Lung microvascular endothelial cell (primary cell): ENCODE measurements around the gene TAS2R43. TPM values are rescaled to one million over a fixed set of nuclear protein-coding genes. Genes with fewer than 3 reads are reported as not detected.
"Not testable (repeated sequence)": the region's sequence is repeated elsewhere in the genome, so short reads cannot be mapped to it uniquely, and the experiment has no call there.

Source experiments
- DNase-seq, 2 donors: peaks; one replicate each; pipeline versions ENCODE4 v3.0.0 to v3.0.0-alpha.2; 2010; ENCODE audit warnings: low read depth in 2 of 2
- total RNA-seq: library from RNA; depleted of rRNA; stranded (reverse); fragments of >200 nt; gene quantifications from 2 replicates; pipeline ENCODE4 v1.2.1, GENCODE V29; 2014

TAS2R43 gene
- 0.65 and 0.99 TPM in 2 replicates for total RNA-seq

DNA sequence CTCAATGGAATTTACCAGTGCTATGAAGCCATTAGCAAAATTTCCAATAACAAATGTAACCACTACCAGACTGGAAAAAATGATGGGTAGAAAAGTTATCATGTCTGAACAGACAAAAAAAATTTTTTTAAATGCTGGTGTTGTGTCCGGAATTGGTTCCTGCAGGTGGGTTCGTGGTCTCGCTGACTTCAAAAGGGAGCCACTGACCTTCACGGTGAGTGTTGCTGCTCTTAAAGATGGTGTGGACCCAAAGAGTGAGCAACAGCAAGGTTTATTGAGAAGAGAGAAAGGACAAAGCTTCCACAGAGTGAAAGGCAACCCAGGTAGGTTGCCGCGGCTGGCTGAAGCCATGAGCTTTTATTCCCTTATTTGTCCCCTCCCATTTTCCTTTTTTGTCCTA lies at the start of gene TAS2R43:
TAS2R43 (minus strand) TSS at position 186 of the 400 bp plus-strand sequence; CDS start at position 102, 84 bp downstream.
- no peak for DNase-seq

GRCh38 chr12:11136075-11136474 lies 44.0 kb upstream of the TAS2R43 start:
- no peak for DNase-seq

DNA sequence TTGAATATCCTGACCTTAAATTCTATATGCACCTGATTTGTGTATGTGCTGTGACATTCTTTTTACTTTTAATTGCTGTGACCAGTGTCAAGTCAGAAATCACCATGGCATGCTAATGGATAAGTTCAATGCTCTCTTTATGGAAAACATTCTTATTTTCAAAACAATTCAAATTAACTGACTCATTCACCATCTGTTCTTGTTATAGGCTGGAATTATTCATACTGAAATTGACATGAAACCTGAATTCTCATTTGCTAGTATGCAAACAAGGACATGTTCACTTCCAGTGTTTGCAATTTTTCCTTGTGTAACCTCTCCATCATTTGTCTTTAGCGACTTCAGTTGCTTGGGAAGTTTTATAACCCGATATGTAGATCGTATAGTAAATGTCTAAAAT lies 42.2 kb upstream of the TAS2R43 start, which contains the start of gene TAS2R30:
TAS2R30 (minus strand) TSS at position 340 of the 400 bp plus-strand sequence. CDS start 400 bp downstream, outside the sequence.
- no peak for DNase-seq

GRCh38 chr12:11133816-11134215 lies 41.7 kb upstream of the TAS2R43 start:
- DNase-seq, result peak in 1 of 2 donors; percentile 25

- no peak for DNase-seq
These were observed 41.0 kb upstream of the TAS2R43 start for GRCh38 chr12:11133162-11133561.

DNA sequence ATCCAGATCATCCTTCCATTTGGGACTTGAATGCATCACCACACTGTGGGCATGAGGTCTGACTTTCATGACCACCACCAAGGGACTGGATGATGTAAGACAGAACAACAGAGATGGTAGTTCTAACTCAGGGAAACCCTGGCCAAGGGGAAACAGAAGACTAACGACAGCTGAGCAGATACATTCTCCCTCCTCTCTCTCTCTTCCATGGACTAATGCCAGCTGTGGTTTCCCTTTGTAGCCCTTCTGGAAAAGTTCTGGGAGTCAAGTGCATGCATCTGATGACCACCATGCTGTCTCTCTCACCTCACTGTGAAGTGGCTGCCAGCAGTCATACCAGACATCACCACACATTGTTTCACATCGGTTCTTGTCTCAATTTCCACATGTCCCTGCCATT lies 38.9 kb upstream of the TAS2R43 start:
- peak in 1 of 2 donors; percentile 83 for DNase-seq

GRCh38 chr12:11130382-11130781 lies 38.3 kb upstream of the TAS2R43 start:
- no peak for DNase-seq

GRCh38 chr12:11114130-11114529 lies 22.0 kb upstream of the TAS2R43 start:
- DNase-seq, result not testable (repeated sequence)

GRCh38 chr12:11111213-11111612 lies 19.1 kb upstream of the TAS2R43 start:
- DNase-seq, result not testable (repeated sequence)

GRCh38 chr12:11108862-11109261 lies 16.7 kb upstream of the TAS2R43 start:
- DNase-seq, result no peak

- DNase-seq, result no peak
These were observed 15.6 kb upstream of the TAS2R43 start for GRCh38 chr12:11107719-11108118.

DNA sequence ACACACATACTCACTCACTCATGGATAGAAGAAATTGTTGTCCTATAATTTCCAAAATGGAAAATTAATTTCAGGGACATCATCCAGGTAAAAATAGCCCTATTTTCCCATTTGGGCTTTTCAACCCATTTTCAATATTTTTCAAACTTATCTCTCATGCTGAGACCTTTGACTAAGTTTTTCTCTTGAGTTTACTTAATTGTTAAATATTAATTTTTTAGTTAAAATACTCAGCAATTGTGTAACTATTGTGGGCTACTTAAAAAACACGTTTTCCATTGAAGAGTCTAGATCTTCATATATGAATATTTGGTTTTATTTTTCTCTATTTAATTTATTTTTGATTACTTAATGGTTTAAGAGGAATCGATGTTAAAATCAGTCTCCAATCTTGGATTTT lies 14.2 kb upstream of the TAS2R43 start:
- DNase-seq, result no peak

DNA sequence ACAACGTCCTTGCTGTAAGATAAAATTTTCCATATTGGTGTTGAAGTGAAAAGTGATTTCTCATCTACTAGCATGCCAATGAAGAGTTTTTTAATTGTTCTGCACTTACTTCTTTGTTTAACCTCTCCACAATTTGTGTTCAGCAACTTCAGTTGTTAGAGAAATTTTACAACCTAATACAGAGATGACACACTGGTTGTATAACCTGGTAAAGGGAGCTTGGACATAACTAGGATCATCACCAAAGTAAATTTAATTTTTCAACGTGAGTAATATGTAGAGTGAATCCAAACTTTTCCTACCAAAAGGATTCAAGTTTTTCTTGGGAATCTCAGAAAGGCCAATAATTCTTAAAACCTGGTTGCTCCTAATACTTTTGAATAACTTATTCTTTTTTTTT lies 13.4 kb upstream of the TAS2R43 start:
- no peak for DNase-seq

- not testable (repeated sequence) for DNase-seq
These were observed 2.8 kb upstream of the TAS2R43 start for GRCh38 chr12:11094910-11095309.

DNA sequence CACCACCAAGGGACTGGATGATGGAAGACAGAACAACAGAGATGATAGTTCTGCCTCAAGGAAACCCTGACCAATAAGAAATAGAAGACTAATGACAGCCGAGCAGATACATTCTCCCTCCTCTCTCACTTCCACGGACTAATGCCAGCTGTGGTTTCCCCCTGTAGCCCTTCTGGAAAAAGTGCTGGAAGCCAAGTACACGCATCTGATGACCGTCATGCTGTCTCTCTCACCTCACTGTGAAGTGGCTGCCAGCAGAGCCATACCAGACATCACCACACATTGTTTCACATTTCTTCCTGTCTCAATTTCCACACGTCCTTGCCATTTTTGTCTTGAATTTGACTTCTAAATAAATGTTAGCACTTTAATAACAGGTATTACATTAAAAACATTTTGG lies 2.9 kb downstream of the TAS2R43 start:
- peak in 1 of 2 donors; percentile 74 for DNase-seq

DNA sequence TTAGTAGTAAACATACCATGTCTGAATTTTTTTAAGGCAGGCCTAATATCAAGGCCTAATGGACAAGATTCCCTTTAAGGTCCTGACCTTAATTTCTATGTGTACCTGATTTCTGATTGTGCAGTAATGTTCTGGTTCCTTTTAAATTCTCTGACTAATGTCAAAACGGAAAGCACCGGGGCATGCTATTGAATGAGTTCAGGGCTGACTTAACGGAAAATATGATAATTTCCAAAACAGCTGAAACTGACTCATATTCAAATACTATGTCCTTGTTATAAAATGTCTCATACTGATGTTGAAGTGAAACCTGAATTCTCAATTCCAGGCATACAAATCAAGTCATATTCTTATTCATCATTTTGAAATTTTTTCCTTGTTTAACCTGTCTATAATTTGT lies 6.7 kb downstream of the TAS2R43 start:
- peak; percentile 31 to 93 for DNase-seq

DNA sequence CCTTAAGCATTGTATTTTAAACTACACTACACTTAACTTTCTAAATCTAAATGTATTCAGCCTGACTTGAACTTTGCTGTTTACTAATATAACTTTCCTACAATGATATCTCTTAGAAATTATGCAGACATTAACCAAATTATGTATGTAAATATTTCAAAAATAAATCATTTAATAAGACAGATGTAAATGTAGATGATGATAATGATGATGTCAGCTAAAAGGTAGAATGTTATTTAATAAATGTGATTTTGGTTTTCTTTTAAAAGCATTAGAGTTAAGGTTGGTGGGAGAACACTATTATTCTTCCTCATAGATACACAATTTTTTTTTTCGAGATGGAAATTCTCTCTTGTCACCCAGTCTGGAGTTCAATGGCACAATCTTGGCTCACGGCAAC lies 10.1 kb downstream of the TAS2R43 start:
- no peak for DNase-seq

DNA sequence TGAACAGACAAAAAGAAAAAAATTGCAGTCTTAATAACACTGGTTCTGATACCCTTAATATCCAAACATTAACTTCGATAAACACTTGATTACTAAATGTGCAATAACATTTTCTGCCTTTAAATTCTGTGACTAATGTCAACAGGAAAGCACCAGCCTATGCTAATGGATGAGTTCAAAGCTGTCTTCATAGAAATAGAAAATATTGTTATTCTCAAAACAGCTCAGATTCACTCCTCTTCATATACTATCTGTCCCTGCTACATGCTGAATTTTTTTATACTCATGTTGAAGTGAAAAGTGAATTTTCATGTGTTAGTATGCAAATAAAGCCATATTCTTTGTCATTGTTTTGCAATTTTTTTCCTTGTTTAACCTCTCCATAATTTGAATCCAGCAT lies 13.9 kb downstream of the TAS2R43 start:
- DNase-seq, result no peak

GRCh38 chr12:11075642-11076041 lies 16.5 kb downstream of the TAS2R43 start:
- DNase-seq, result no peak

DNA sequence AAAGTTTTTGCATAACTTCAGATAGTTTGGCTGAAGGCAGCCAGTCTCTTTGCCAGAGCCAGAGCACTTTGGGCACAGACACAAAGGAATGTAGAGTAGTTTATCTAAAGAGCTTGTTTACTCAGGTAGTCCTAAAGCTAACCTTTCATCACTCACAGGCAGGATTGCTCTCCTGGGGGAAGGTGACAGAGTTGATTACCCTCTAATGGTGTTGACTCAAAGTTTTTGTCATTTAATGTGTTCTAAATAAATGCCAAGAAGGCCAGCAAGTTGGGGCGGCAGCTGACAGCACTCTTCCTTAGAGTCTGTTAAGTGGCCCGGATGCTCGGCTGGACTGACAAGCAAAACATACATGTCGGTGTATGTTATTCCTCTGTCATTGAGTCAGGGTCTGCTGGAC lies 20.7 kb downstream of the TAS2R43 start:
- peak in 1 of 2 donors; percentile 61 for DNase-seq

DNA sequence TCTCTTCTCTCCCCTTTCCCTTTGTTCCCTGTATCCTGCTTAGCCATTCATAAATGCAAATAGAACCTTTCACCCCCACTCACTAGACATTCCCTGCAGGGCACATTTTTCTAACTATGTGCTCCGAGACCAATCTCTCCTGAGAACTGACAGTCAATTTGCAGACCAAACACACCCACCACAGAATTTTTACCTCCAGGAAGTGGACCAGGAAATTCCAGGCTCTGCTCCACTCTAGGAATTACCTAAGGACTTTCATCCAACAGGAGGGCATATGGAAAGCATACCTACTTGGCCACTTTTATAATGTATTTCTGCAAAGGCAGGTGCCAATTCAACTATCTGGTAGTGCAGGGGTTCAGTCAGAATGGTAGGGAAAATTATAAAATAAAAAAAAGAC lies 21.1 kb downstream of the TAS2R43 start:
- DNase-seq, result peak in 1 of 2 donors; percentile 43

- no peak for DNase-seq
These were observed 22.2 kb downstream of the TAS2R43 start for GRCh38 chr12:11069854-11070365.

DNA sequence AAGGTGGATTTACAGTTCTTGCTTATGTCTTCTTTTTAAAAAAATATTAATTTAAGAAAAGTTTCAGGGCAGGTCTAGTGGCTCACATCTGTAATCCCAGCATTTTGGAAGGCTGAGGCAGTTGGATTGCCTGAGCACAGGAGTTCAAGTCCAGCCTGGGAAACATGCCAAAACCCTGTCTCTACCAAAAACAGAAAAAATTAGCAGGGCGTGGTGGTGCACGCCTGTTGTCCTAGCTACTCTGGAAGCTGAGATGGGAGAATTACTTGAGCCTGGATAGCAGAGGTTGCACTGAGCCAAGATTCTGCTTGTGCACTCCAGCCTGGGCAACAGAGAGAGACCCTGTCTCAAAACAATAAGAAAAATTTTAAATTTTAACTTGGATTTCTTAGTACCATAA lies 24.6 kb downstream of the TAS2R43 start:
- peak; percentile 34 to 51 for DNase-seq

GRCh38 chr12:11062194-11062593 lies 29.9 kb downstream of the TAS2R43 start, which contains the start of gene TAS2R46:
TSS of gene TAS2R46 (minus strand) at chr12:11062294. CDS start at chr12:11062294, 0 bp downstream.
- DNase-seq, result not testable (repeated sequence)
